Activated naive CD4-positive, alpha-beta T cell treated with anti-CD3 and anti-CD28 coated beads, Interleukin-2, amount 50 U/mL, for 72 hours (primary cell): ENCODE results near the gene LRRIQ1. TPM values are rescaled to one million over a fixed set of nuclear protein-coding genes. Genes with fewer than 3 reads are reported as not detected.
A peak's percentile ranks its signal among the peaks of the same experiment; 100 is the strongest.

ENCODE experiments used
- ATAC-seq, 2 donors: fragments of 150-1000 bp; cut with Tn5 transposase; 2 replicates each; pipeline ENCODE4 v1.10.0; 2021; ENCODE audit warnings: mild to moderate bottlenecking in 2 of 2, moderate library complexity in 2 of 2
- DNase-seq, 2 donors: peaks; one replicate each; pipeline ENCODE4 v3.0.0; 2021 to 2022; ENCODE audit warnings: low spot score in 2 of 2
- H3K27ac Mint-ChIP-seq, 2 donors: one replicate each; pipeline ENCODE4 v1.8.0; 2022; ENCODE audit warnings: mild to moderate bottlenecking in 2 of 2, mixed read lengths in 2 of 2
- H3K36me3 Mint-ChIP-seq, 2 donors: one replicate each; pipeline ENCODE4 v1.8.0; 2022; ENCODE audit warnings: mixed read lengths in 2 of 2
- H3K9me3 Mint-ChIP-seq, 2 donors: one replicate each; pipeline ENCODE4 v1.8.0; 2022; ENCODE audit warnings: mixed read lengths in 2 of 2
- total RNA-seq, 2 donors: library from RNA; stranded (reverse); gene quantifications; one replicate each; pipeline ENCODE4 v1.2.3, GENCODE V29; 2022

Gene LRRIQ1
- total RNA-seq, 2 donors from 2014 or later = not detected

DNA sequence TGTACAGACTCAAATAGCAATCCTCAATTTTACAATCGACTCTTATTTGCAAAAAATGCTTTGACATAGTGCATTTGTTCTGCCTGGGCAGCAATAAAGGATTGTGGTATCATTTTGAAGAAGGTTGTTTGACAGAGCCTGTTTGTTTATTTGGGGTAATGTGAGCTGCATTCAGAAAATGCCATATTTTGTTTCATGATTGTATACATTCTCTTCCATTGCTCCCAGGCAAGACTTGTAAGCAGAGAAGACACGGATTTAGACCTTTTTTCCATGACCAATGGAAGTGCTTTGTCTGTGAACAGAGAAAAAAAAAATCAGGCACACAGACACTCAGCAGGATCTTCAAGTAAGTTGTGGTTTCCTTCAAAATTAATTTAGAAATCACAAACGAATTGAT is 208.4 kb downstream of the LRRIQ1 start:
- no peak for ATAC-seq
- H3K36me3 Mint-ChIP-seq = no peaks in the 10 kb centered on the region
- no peak for DNase-seq
- peaks cover 0 to 4% of the 10 kb centered on the region in 2 donors for H3K9me3 Mint-ChIP-seq
- H3K27ac Mint-ChIP-seq = no peak overlapping the region

DNA sequence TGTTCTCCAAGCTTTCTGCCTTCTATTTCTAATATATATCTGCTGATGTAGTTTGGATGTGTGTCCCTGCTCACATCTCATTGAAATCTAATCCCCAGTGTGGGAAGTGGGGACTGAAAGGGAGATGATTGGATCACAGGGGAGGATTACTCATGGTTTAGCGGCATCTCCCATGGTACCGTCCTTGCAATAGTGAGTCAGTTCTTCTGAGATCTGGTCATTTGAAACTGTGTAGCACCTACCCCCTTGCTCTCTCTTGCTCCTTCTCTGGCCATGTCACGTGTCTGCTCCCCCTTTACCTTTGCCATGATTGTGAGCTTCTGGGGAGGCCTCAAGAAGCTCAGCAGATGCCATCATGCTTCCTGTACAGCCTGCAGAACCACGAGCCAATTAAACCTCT is 217.7 kb downstream of the LRRIQ1 start:
- ATAC-seq = no peak
- no peak overlapping the region for H3K27ac Mint-ChIP-seq
- H3K36me3 Mint-ChIP-seq = no peaks in the 10 kb centered on the region
- H3K9me3 Mint-ChIP-seq = no peaks in the 10 kb centered on the region
- DNase-seq = no peak

DNA sequence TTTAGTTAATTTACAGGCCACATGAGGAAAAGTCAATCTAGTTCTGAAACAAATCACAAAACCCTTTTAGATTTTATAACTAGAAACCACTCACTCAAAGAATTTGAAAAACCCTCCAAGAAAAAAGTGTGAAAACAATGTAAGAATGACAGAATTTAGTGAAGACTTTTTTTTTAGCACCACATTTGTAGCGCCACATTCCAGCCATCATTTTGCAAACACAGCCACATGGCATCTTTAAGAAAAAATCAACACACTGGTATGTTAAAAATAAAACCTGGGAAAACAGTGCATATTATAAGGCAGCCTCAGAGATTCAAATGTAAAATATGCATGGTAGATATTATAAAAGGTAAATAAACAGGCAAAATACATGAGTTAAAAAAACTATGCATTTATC is 221.5 kb downstream of the LRRIQ1 start:
- no peak overlapping the region for H3K27ac Mint-ChIP-seq
- no peaks in the 10 kb centered on the region for H3K9me3 Mint-ChIP-seq
- H3K36me3 Mint-ChIP-seq = no peaks in the 10 kb centered on the region
- no peak for ATAC-seq
- no peak for DNase-seq

DNA sequence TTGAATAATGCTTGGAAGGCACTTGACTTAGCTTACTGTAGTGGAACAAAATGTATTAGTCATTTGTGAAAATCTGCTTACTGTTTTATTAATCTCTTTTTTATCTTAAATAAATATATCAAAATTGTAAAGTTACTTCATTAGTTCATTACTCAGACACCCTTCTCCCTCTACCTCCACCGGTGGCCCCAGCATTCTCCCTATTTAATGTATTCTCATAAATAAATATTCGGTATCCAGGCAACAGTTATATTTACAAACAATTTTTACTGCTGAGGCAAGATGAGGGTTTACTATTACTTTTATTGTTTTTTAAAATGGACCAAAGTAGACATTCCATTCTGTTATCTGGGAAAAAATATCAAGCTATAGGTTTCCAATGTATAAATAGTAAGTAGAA is 224.3 kb downstream of the LRRIQ1 start:
- no peaks in the 10 kb centered on the region for H3K36me3 Mint-ChIP-seq
- ATAC-seq (no peak), DNase-seq (no peak)
- no peaks in the 10 kb centered on the region for H3K9me3 Mint-ChIP-seq
- no peak overlapping the region for H3K27ac Mint-ChIP-seq

DNA sequence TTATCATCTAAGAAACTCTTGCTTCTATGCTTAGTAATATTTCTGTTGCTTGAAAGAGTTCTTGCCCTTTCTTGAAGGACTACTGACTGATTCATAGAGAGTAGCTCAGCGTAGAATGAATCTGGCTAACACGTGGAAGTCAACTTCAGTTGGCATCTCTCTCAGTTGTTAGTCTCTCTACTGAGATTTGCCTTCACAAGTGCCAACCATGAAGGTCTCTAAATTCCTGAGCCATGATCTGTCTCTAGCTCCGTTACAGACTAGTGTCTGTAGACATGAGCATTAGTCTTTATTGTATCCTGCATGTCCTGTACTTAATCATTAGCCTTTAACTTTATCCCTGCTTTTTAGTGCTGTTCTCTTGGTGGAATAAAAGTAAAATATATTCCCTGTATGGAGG is 224.7 kb downstream of the LRRIQ1 start:
- no peak for ATAC-seq
- H3K27ac Mint-ChIP-seq = no peak overlapping the region

DNA sequence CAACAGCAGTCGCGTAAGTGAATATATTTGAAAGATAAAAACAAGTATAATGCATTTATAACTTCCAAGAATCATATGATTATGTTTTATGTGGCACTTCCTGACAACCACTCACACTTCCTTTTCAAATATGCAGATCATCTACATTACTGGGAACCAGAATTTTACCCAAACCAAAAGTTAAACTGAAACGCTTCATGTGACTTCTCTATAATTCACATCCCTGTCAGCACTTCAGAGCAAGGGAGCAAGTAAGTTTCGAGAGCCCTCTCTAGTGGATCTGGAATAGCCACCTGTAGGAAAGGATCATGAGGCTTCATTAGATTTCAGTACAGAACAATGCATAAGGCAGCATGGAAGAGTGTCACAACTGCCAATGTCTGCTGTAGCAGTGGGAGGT is 230.2 kb downstream of the LRRIQ1 start:
- no peak for DNase-seq
- H3K36me3 Mint-ChIP-seq = no peaks in the 10 kb centered on the region
- H3K9me3 Mint-ChIP-seq = no peaks in the 10 kb centered on the region
- H3K27ac Mint-ChIP-seq = no peak overlapping the region
- no peak for ATAC-seq

More for the DNA sequence above, 224.7 kb downstream of the LRRIQ1 start:
- Mint-ChIP-seq H3K36me3 (no peaks in the 10 kb centered on the region), H3K9me3 (no peaks in the 10 kb centered on the region)
- no peak for DNase-seq

DNA sequence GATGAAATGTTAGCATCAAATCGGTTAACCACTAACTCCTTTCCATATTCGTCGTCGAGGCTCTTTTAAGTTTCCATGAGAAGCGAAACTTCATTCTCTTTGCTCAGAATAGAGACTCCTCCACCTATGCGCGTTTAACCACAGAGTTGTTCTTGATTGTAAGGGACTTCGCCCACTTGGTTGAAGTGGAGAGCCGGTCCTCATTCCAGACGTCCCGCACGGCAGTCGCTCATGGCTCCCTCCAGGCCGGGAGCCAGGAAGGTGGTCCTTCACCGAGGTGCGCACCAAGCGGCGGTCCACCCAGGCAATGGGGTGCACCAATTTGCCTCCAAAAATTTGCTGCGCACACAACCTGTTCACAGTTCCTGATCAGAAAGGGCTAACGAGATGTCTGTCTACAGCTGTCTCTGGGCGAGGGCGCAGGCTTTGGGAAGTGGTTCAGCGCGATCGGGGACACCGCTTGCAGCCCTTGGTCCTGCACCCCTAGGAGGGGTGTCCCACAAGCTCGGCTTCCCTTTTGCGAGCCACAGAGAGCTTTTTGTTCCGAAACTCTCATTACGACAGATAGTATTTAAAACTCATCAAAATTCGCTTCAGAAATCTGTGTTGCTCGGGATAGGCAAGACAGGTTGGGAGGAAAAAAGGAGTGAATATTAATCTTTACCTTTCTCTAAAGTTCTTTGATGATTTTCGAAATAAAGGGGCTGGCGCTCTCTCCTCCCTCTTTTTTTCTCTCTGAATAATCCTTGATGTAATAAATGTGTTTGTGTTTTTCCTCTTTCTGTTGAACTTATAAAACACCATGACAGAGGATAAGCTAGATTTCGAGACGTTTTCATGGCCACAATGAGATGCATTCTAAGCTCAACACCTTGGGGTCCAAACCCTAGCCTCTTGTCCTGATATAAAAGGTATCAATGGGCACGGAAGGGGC is 237.5 kb downstream of the LRRIQ1 start:
- Mint-ChIP-seq H3K27ac (no peak overlapping the region), H3K36me3 (peaks cover 4 to 7% of the 10 kb centered on the region in 2 donors), H3K9me3 (peaks cover 0 to 5% of the 10 kb centered on the region in 2 donors)
- ATAC-seq (peak in 1 of 2 donors; percentile 18), DNase-seq (no peak)

DNA sequence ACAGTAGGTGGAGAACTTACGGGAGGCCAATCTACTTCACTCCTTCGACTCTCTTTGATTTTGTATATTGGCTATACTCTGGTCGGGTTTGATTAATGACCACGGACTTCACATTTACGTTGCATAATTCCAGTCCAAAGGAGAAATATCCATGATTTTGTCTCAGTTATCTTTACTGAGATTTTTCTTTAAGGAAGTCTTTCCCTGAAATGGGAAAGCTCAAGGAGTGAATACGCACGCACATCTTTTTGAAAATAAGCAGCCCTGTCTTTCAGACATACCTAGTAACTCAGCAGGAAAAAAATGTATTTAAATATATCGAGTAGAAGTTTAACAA is 238.1 kb downstream of the LRRIQ1 start:
- no peak overlapping the region for H3K27ac Mint-ChIP-seq
- ATAC-seq (no peak), DNase-seq (no peak)
- H3K36me3 Mint-ChIP-seq = peaks cover 4 to 7% of the 10 kb centered on the region in 2 donors
- H3K9me3 Mint-ChIP-seq = peaks cover 0 to 5% of the 10 kb centered on the region in 2 donors

DNA sequence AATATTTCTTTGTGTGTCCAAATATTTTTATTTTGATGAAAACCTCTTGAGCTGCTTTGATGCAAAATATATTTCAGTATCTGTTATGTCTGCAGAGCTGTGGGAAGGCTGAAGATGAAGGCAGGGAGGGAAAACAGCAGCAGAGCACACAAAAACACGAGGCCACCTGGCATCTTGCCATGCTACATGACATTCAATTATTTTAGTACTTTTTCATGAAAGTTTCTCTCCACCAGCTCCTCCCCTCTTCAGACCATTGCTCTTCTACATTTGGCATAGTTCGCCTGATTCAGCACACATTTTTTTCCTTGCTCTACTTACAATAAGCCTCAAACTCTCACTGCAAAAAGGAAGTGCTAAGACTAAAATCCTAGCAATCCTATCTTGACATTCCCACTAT is 239.2 kb downstream of the LRRIQ1 start:
- DNase-seq (no peak), ATAC-seq (no peak)
- H3K36me3 Mint-ChIP-seq = peaks cover 10% of the 10 kb centered on the region in 2 donors
- no peak overlapping the region for H3K27ac Mint-ChIP-seq
- peaks cover 0 to 5% of the 10 kb centered on the region in 2 donors for H3K9me3 Mint-ChIP-seq

DNA sequence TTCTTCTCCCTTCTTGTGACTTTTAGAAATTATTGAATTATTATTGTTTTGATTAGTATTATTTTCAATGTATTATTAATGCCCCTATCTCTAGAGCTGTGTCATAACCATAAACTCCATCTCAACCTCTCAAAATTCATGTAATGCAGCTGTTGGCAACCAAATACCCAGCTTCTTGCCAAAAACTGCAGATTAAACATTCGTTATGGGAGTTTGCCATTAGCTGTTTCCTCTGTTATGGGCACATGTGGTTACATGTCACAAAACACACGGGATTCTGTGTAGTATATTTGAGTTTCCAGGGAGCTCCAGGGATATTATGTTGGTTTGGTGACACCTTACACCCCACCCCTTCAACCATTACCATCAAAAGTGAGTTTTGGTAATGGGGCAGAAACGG is 241.0 kb downstream of the LRRIQ1 start:
- Mint-ChIP-seq H3K9me3 (peaks cover 0 to 5% of the 10 kb centered on the region in 2 donors), H3K27ac (no peak overlapping the region), H3K36me3 (peaks cover 10 to 11% of the 10 kb centered on the region in 2 donors)
- DNase-seq (no peak), ATAC-seq (no peak)

DNA sequence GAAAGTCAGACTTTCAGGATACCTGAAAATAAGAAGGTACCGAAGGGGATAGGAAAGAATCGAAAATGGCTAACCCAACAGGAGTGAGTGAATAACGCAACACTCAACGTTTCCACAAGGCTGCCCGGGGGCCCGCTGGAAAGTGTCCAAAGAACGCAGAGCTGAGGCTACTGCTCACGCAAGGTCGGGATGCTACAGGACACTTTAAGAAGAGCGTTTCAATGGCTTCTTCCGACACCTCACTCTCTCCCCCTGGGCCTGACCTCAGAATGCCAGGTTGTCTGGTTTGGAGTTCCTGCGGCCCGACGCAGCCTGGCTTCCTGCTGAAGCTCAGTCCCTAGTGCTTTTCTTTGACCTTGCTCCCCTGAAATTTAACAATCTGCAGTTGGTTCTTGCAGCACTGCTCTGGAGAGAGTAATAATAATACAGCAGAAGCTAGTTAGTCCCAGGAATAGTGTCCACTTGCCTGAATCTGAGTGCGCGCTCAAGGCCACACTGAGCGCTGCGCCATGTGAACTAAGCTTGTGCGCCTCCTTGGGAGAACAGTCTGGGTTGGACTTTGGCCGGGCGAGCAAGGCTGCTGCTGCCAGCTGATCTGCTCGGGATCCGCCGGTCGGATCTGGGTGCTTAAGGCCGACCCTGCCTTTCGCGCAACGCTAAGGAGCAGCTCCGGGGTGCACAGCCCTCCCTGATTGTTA is 241.9 kb downstream of the LRRIQ1 start:
- peaks cover 10 to 11% of the 10 kb centered on the region in 2 donors for H3K36me3 Mint-ChIP-seq
- DNase-seq = no peak
- peaks cover 0 to 5% of the 10 kb centered on the region in 2 donors for H3K9me3 Mint-ChIP-seq
- no peak for ATAC-seq
- peak overlapping the region in 1 of 2 donors; percentile 44 for H3K27ac Mint-ChIP-seq

DNA sequence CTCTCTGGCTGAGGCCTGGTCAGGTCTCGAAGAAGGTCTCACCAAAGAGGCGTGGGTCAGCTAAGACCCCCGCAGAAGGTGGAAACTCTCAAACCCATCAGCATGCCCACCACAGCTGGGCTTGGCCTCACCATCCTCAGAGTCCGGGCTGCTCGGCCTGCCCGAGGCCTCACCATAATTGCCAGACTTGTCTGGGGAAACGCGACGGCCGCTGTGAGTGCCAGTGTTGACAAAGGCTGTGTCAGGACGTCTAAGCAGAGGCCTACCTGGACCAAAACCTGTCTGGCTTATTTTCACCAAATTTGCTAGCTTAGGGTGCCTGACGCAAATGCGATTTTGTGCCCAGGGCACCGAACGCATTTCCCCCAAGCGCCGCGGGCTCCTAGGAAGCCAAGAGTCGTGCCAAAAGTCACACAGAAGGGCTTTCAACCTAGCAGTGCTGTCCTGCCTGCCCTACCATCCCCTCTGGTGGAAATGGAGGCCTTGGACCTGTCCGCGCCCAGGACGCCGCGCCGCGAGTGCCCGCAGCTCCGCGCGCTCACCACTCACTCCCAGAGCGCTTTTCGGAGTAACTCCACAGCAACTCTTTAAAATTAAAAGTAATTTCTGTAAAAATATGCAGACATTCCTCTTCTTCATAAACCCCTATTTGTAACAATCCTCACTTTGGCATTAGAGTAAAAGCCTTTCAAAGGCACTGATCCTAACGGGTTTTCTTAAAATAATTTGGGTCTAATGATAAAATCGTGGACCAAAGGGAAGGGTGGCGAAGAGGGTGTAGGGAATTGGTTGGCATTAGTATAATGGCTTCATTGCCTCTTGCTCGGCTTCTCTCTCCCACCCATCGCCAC is 242.7 kb downstream of the LRRIQ1 start:
- DNase-seq (no peak), ATAC-seq (no peak)
- Mint-ChIP-seq H3K9me3 (peaks cover 5% of the 10 kb centered on the region in 2 donors), H3K36me3 (peaks cover 6 to 11% of the 10 kb centered on the region in 2 donors), H3K27ac (no peak overlapping the region)

DNA sequence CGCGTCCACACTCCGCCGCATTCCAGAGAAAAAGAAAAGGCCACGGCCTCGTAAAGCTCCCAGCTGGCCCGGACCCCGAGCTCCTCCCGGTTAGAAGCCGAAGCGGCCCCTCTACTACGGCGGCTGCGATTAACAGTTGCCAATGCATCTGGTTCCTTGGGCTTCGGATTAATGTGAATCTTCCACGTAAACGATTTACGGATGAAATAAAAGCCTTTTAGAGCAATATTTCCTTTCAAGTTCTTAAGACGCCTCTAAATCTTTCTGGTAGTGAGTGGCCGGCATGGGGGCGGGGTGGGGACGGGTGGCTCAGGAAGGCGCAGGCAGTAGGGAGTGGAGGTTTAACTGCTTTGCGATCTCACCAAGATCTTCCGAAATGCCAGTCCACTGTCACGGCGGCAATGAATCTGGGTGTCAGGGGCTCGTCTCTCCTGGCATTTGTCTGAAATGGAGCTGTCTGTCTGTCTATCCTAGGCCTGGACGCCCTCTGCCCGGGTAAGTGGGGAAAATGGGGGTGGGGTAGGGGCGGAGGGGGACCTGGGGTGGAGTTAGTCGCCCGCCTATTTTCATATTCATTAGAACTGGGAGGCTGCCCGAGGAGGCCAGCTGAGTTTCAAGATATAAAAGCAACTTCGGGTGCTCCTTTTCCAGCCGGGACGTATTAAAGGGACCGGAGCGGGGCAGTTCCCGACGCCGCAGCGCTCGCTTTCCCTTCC is 243.5 kb downstream of the LRRIQ1 start:
- peaks cover 4 to 6% of the 10 kb centered on the region in 2 donors for H3K36me3 Mint-ChIP-seq
- H3K9me3 Mint-ChIP-seq = peaks cover 0 to 5% of the 10 kb centered on the region in 2 donors
- no peak for ATAC-seq
- H3K27ac Mint-ChIP-seq = no peak overlapping the region
- DNase-seq = no peak

DNA sequence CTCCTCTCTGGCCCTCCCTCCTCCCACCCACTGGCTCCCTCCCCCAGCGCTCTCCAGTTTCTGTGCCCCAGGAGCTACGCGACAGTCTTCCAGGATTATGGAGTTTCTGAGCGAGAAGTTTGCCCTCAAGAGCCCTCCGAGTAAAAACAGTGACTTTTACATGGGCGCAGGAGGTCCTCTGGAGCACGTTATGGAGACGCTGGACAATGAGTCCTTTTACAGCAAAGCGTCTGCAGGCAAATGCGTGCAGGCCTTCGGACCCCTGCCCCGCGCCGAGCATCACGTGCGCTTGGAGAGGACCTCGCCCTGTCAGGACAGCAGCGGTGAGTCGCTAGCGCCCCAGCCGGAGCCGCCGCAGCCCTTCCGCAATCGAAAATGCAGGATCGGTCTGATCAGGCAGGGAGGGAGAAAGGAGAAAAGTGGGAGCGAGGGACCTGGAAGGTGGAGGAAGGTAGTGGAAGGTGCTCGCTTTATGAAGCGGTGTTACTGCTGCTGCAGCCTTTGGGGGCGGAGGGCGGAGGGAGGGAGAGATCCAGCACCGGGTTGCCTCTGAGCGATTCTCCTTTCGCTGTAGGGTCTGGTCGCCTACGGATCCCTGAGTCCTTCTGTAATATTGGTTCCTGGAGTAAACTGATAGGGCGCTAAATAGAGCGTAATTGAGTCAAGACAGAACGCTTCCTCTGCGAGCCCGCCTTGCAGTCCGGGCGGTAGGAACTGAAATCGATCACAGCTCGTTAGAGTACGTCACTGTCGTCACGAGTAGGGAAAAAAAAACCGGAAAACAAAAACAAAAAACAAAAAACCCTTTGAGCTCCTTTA is 244.2 kb downstream of the LRRIQ1 start, which contains the start of gene ALX1:
Gene ALX1 (plus strand): TSS at position 56 of the 819 bp plus-strand sequence. CDS start 42 bp downstream, at position 98.
- no peak for ATAC-seq
- DNase-seq = no peak
- H3K9me3 Mint-ChIP-seq = peaks cover 0 to 5% of the 10 kb centered on the region in 2 donors
- H3K27ac Mint-ChIP-seq = peak within 1 kb of the TSS in 1 of 2 donors; percentile 55
- peaks cover 4 to 6% of the 10 kb centered on the region in 2 donors for H3K36me3 Mint-ChIP-seq

DNA sequence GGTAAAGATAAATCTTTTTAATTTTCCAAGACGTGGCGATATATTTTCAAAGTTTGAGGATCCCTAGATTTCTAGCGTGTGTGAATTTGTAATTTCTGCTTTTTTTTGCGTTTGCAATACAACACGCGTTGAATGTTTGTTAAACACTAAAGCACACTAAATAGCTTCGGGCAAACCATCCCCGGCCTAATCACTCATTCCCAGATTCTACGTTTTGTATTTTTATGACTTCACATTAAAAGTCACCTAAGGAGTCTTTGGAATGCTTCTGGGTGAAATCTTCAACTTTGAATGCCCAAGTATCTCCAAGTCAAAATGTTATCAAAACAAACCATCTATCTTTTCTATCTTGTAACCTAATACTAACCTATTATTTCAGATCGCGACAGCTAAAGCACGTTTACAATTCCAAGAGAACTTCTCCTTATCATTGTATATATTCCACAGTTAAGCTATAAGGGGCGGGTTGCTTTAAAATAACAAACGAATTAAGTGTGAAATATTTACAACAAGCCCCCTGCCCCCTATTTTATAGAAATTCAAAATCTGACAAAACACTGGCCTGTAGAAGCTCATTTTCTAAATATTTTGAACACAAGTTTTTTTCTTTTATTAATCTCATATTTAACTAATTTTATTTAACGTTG is 245.0 kb downstream of the LRRIQ1 start:
- Mint-ChIP-seq H3K36me3 (peaks cover 4 to 6% of the 10 kb centered on the region in 2 donors), H3K9me3 (peaks cover 0 to 5% of the 10 kb centered on the region in 2 donors), H3K27ac (no peak overlapping the region)
- DNase-seq = no peak
- no peak for ATAC-seq
